ENCODE data around the gene WRNIP1.

The WRNIP1 gene

DNA sequence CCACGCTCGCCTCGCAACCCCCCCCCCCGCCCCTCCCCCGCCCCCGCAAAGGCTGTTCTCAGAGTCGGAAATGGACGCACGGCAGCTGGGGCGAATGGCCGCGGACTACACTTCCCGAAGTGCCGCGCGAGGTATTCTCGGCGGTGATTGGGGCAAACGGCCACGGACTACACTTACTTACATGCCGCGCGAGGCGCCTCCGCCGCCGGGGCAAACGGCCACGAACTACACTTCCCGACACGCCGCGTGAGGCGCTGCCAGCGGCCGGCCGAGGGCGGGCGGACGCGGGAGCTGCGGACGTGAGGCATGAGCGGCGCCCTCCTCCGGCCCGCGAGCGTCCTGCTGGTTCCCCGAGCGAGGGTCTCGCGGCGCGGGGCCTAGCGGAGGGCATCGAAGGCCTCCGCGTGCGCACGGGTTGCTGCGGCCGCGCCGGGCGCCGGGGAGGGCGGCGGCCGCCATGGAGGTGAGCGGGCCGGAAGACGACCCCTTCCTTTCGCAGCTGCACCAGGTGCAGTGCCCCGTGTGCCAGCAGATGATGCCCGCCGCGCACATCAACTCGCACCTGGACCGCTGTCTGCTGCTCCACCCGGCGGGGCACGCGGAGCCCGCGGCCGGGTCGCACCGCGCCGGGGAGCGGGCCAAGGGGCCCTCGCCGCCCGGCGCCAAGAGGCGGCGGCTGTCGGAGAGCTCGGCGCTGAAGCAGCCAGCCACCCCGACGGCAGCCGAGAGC is at the start of gene WRNIP1:
Gene WRNIP1, plus strand, starts transcription at position 228 of the 730 bp plus-strand sequence. Its CDS starts 230 bp downstream, at position 458.
- DNase-seq: peak; percentile 100

DNA sequence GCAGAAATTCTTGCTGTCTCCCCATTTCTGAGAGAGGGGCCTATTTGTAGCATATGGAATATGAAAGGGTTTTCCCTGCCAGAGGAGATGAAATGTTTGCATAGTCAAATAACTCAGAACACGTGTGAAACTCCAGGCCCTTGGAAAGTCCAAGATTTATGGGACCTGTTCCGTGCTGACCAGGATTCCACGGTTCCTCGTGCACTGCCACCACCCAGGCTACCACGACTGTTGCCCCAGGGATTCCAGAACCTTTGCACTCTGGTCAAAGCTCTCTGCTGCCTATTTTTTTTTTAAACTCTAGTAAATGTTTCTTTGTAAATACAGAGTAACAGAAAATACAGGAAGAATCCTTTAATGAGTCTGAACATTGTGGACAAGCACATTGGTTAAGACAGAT is 49.5 kb upstream of the WRNIP1 start:
- DNase-seq: no peak

GRCh38 chr6:2716936-2717700 is 48.1 kb upstream of the WRNIP1 start:
- DNase-seq: no peak

- DNase-seq: no peak
Measured at GRCh38 chr6:2718334-2719092, 46.7 kb upstream of the WRNIP1 start.

GRCh38 chr6:2719093-2719455 is 46.1 kb upstream of the WRNIP1 start:
- DNase-seq: no peak

- no peak for DNase-seq
Measured at GRCh38 chr6:2721219-2721618, 44.0 kb upstream of the WRNIP1 start.

DNA sequence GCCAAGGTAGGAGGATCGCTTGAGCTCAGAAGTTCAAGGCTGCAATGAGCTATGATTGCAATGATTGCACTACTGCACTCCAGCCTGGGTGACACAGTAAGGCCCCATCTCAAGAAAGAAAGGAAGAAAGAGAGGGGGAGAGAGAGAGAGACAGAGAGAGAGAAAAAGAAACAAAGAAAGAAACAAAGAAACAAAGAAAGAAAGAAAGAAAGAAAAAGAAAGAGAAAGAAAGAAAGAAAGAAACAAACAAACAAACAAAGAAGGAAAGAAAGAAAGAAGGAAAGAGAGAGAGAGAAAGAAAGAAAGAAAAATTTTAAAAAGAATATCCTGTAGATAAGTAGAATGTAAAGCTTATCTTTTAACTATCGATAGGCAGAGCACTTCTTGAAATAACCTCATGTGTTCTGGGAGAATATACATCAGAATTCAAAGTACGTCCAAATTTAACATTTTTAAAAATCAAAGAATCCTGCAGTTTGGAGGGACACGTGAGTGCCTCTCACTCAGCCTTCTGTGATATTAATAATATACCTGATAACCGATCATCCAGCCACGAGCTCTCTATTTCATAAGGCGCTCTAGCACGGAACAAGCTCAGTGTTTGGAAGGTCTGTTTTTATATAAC is 39.7 kb upstream of the WRNIP1 start:
- no peak for DNase-seq

DNA sequence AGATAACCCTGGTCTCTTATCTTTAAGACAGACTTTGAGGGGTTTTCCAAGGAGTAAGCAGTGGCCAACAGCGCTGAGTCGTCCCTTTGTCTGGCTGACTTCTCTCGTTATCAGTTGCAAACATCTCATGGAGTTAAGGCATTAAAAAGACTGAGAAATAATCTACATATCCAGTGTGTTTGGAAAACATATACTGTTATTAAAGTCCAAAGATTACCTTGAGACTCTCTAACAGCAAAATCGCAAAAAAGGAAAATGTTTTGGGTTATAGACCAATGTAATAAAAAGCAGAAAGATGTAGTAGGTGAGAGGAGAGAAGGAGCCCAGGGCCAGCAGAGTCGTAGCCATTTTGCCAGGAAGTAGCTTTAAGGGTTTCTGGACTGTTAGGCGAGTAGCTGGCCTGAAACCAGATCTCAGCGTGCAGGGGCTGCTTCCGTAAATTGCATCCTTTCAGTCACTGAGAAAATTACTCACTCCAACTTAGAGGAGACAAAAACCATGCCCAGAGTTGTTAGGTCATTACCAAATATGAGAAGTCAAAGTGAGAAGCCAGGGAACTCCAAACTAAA is 39.1 kb upstream of the WRNIP1 start:
- DNase-seq: no peak

DNA sequence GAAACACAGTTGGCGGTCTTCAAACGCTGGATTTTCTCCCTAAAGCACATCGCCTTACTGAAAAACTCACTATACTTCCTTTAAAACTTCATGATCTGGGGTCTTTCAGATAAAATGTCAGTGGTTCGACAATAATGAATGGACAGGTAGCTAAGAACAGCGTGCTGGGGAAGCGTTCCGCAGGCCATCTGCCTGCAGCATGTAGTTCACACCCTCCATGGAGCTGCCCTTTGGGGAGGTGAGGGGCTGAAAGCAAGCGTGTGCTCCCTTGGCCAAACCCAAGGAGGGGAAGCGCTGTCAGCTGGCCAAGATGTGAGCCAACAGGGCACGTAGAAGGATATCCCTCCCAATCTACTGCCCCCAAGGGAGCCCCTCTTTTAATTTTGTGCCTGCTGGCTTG is 35.3 kb upstream of the WRNIP1 start:
- no peak for DNase-seq

GRCh38 chr6:2730353-2731107 is 34.7 kb upstream of the WRNIP1 start:
- DNase-seq: no peak

DNA sequence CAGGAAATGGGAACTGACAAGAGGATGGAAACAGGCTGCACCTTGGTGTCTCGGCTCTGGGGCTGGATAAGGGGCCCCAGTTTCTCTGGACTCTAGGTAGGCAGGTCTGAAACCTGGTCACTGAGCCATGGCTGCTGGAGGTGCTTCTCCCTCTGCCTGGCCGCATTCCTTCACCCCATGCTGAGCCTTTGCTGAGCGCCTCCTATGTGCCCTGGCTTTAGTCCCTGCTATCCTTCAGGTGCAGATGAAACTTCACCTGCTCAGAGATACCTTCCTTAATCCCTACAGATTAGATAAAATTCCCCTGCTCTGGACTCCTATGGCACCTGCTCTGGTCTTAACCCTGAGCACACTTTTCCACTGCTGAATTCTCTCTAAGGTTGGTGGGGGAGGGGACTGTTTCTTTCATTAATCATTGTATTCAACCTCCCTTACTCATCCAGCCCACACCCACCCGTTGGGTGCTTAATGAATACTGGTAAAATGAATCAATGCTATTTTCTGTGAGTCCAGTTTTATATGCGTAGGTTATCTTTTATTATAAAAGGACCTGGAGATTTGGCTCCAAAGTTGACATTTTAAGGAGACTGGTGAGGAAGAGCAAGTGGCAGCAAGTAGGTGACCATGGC is 33.8 kb upstream of the WRNIP1 start:
- DNase-seq: no peak

GRCh38 chr6:2732503-2733089 is 32.6 kb upstream of the WRNIP1 start:
- DNase-seq: no peak

- no peak for DNase-seq
Measured at GRCh38 chr6:2733324-2733723, 31.9 kb upstream of the WRNIP1 start.

DNA sequence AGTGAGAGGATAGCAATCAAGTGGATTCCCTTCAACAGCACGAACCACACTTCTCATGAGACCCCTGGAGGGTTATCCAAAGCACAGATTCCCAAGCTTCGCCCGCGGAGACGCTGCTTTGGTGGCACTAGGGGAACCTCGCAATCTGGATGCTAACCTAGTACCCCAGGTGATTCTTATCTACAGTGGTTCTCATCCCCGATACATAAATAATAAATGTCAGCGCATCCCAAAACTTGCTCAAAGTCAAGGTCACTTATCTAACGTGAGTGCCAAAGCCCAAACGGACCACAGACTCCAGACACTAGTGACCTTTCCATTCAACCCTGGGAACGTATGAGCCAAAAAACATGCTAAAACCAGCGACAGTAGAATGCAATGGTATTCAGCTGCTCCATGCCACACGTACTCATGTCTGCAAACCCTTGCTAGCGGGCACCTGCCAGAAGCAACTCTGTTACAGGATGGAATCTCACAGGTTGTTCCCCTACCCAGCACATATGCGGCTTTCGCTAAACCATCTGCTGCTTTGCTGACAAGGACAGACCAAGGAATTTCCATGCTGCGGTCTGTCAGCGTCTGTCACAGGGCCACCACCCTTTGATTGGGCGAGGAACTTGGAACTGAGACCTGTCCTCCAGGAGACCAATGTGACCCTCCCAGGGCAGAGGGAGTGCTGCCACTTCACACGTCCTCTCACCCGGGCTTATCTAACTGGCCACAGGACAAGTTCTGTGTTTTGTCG is 31.3 kb upstream of the WRNIP1 start:
- no peak for DNase-seq

DNA sequence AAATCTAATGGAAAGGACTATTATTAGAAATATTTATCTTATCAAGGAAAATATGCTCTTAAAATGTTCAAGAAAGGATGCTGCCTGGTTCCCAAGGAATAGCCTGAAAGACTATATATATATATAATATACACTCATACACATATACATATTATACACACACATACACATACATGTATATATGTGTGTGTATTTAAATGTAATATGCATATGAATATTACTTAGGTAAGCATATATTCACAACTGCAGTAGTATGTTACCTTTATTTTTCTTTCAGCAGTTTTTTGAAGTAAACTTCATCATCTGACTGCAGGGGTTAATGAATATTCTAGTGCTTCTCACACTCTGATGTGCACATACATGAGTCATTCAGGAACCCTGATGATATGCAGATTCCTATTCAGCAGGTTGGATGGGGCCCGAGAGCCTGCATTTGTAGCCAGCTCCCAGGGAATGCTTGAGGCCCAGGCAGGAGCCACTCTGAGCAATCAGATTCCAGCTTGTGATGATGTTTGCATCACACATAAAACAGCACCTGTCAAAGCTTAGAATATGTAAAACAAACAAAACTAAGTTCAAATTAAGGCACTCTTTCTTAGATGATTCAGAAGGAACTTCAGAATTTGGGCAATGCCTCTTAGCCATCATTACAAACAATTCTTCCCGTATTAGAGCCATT is 30.6 kb upstream of the WRNIP1 start:
- DNase-seq: no peak

DNA sequence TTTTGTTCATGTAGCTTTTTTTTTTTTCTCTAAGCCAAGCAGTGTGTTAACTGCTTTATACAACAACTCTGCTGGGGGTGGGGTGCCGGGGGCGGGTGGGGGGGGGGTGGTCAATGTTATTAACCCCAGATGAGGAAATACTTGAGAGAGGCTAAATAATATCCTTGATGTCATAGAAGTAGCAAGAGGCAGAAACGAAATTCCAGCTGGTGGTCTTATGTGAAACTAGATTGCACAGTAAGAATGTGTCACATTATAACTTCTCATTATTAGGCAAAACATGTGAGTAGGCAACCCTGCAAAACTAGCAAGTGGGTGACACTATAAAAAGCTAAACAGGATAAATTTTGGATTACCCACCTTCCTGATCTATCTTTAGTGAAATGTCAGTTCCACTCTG is 27.3 kb upstream of the WRNIP1 start:
- DNase-seq: no peak

- peak; percentile 67 for DNase-seq
Measured at GRCh38 chr6:2738373-2738979, 26.7 kb upstream of the WRNIP1 start.

- no peak for DNase-seq
Measured at GRCh38 chr6:2739335-2739734, 25.9 kb upstream of the WRNIP1 start.

- no peak for DNase-seq
Measured at GRCh38 chr6:2740581-2740980, 24.6 kb upstream of the WRNIP1 start.
